D721Med (cell line): ENCODE measurements around the gene P2RX3.

ENCODE experiments used
- DNase-seq: peaks from one replicate; pipeline ENCODE4 v3.0.0; 2011; ENCODE audit warnings: low spot score; ENCODE audit not compliant: insufficient read length
- FAIRE-seq: peaks from 2 replicates; lab custom pipeline; 2011; peaks lifted over from hg19 to GRCh38; lab: Jason Lieb, UNC
- CTCF ChIP-seq: IDR thresholded peaks from 2 replicates; pipeline ENCODE4 v1.5.1; 2012; ENCODE audit warnings: mild to moderate bottlenecking, control low read depth; ENCODE audit not compliant: insufficient read depth; ENCODE audit errors: missing control alignments

P2RX3 gene

GRCh38 chr11:57306161-57306876, 31.8 kb upstream of the P2RX3 start:
- no peak for TF ChIP-seq CTCF
- FAIRE-seq (no peak), DNase-seq (peak; percentile 6)

GRCh38 chr11:57306940-57307565, 31.1 kb upstream of the P2RX3 start:
- TF ChIP-seq CTCF = no peak
- no peak for FAIRE-seq
- DNase-seq = peak; percentile 5

- no peak for TF ChIP-seq CTCF
- DNase-seq (no peak), FAIRE-seq (no peak)
Observed at GRCh38 chr11:57307666-57308270, 30.4 kb upstream of the P2RX3 start.

- FAIRE-seq = no peak
- TF ChIP-seq CTCF = no peak
- no peak for DNase-seq
Observed at GRCh38 chr11:57308426-57309060, 29.6 kb upstream of the P2RX3 start.

- no peak for FAIRE-seq
- no peak for TF ChIP-seq CTCF
- DNase-seq = no peak
Observed at GRCh38 chr11:57309106-57310059, 28.8 kb upstream of the P2RX3 start.

- FAIRE-seq (no peak), DNase-seq (no peak)
- no peak for TF ChIP-seq CTCF
Observed at GRCh38 chr11:57310091-57310490, 28.1 kb upstream of the P2RX3 start.
